Ureter (tissue), 1 donor: ENCODE measurements around the gene MARCHF4. TPM values are rescaled to one million over a fixed set of nuclear protein-coding genes. Genes with fewer than 3 reads are reported as not detected.

Experiments used
- DNase-seq: peaks from one replicate; pipeline ENCODE4 v3.0.0-alpha.2; 2020; ENCODE audit warnings: low spot score
- total RNA-seq: library from RNA; stranded (reverse); gene quantifications from one replicate; pipeline ENCODE4 v1.2.4, GENCODE V29; 2023
- donor health status: DM: yes; HTN: yes; CAD: no.

Gene MARCHF4, protein sequence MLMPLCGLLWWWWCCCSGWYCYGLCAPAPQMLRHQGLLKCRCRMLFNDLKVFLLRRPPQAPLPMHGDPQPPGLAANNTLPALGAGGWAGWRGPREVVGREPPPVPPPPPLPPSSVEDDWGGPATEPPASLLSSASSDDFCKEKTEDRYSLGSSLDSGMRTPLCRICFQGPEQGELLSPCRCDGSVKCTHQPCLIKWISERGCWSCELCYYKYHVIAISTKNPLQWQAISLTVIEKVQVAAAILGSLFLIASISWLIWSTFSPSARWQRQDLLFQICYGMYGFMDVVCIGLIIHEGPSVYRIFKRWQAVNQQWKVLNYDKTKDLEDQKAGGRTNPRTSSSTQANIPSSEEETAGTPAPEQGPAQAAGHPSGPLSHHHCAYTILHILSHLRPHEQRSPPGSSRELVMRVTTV
- not detected for total RNA-seq

- peak; percentile 76 for DNase-seq
These were observed at the start of gene MARCHF4 for GRCh38 chr2:216371721-216372702. MARCHF4 (minus strand) TSS chr2:216372483; CDS start chr2:216370260, 2,223 bp downstream.

- DNase-seq = no peak
These were observed 48.3 kb upstream of the MARCHF4 start for GRCh38 chr2:216420367-216421101.

DNA sequence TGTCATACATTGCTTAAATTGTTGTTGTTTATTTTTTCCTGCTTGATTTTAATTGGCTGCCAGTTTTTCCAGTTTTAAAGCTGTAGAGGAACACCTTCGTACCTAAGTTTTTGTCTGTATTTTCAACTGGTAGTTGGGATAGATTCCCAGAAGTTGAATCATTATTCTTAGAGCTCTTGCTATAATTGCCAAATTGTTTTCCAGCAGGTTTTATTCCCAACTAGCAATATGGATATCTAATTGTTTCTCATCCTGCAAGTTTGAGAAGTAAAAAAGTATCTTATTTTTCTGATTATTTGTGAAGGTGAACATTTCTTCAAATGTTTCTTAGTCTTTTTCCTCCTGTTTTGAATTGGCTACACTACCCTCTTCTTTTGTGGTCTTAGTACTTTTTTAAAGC is 46.7 kb upstream of the MARCHF4 start:
- no peak for DNase-seq

DNA sequence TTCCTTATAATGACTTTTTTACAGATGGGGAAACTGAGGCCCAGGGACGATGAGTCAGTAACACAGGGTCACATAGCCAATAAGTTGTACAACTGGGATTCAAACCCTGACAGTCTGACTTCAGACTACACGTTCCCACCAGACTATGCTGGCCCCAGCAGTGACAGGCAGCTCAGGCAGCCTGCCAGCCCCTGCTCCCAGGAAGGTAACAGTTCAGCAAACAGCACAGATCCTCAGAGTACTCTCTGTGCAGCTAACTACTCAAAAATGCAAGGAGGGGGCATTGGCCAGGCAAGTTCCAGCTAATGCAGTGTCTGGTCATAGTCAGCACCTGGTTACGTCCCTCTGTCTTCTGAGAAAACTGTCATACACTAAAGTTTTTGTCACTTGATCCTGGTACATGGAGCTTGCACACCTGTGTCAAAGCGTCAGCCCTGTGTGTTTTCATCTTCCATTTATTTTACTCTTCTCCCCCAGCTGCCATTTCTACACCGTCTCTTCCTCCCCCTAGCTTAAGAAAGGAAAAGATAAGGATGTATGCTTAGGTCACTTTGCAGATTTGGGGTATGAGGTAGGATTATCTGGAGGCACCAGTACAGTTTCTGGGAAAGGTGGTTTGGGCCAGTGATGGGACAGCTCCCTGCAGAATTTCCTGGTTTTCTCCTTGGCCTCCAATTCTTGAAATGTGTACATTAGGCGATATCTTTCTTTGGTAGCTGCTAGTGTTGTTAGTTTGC is 44.5 kb upstream of the MARCHF4 start:
- DNase-seq = no peak

GRCh38 chr2:216415541-216415940 is 43.3 kb upstream of the MARCHF4 start:
- no peak for DNase-seq

DNA sequence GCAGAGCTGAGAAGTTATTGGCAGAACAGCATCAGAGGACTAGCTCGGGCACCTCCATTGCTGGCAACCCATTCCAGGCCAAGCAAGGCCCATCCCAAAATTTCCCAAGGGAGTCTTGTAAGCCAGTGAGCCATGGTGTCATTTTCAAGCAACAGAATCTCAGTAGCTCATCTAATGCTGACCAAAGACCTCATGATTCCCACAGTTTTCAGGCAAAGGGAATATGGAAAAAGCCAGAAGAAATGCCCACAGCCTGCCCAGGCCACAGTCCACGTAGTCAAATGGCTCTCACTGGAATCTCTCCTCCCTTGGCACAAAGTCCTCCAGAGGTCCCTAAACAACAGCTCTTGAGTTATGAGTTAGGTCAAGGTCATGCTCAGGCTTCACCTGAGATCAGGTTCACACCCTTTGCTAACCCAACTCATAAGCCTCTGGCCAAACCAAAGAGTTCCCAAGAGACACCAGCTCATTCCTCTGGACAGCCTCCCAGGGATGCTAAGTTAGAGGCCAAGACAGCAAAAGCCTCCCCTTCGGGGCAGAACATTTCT is 42.6 kb upstream of the MARCHF4 start:
- no peak for DNase-seq

GRCh38 chr2:216413882-216414281 is 41.6 kb upstream of the MARCHF4 start:
- DNase-seq = no peak

DNA sequence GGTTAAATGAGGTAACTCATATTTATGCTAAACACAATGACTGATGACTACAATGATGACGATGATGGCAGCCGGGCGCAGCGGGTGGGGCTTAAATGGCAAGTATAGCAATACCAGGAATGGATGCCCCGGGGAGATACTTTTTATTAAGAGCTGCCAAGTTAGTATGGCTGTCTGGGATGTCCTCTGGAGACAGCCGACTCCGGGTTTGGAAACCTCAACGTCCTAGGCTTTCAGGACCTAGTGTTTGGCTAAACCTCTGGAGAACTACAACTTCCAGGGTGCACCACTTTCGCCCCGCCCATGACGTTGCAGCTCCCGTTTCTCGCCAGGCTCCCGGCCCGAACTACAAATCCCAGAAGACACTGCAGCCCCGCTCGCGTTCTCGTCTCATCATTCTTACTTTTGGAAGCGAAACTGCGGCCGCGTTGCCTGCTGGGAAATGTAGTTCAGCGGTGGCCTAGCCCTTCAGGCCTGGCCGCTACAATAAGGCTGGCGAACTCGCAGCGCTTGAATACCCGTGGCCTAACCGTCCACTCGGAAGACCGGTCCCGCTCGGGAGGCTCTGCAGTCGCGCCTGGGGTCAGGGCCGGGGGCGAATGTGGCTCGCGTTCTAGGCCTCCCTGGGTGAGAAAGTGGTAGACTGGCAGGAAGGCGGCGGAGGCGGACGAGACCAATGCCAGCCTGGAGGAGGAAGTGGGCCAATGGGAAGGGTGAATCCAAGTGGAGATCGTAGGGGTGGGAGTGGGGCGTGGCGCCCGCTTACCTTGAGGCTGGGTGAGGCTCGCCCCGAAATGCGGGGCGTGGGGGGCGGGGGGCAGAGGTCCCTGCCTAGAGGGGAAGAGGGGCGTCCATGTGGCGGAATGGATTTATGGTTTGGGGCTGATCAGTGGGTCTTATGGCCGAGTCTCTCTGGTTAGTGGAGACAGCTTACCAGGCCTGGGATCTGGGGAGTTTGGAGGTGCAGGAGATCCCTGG is 40.0 kb upstream of the MARCHF4 start, which contains the start of gene SMARCAL1:
Gene SMARCAL1 (plus strand): TSS at position 463 of the 978 bp plus-strand sequence. CDS start 2,221 bp downstream, outside the sequence.
- peak; percentile 99 for DNase-seq

GRCh38 chr2:216410550-216410949 is 38.3 kb upstream of the MARCHF4 start:
- DNase-seq = no peak

GRCh38 chr2:216408426-216409290 is 36.4 kb upstream of the MARCHF4 start:
- DNase-seq = no peak

DNA sequence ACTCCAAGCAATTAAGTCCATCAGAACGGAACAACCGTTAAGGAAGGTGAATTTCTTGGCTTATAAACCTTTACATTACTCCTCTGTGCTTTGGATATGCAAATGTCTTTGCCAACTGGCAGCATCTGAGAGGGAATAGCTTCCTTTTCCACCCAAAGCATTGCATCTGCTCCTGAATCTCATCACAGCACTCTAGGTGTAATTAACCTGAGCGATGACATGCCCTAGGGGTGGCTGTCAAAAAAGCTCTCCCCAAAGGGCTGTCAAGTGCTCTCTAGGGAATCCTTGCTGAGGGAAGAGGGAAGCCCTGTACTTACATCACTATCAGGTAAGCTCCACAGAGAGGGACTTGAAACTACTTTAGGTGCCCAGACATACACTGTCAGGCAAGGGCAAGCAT is 34.5 kb upstream of the MARCHF4 start:
- no peak for DNase-seq

- DNase-seq = no peak
These were observed 33.3 kb upstream of the MARCHF4 start for GRCh38 chr2:216405588-216405987.

DNA sequence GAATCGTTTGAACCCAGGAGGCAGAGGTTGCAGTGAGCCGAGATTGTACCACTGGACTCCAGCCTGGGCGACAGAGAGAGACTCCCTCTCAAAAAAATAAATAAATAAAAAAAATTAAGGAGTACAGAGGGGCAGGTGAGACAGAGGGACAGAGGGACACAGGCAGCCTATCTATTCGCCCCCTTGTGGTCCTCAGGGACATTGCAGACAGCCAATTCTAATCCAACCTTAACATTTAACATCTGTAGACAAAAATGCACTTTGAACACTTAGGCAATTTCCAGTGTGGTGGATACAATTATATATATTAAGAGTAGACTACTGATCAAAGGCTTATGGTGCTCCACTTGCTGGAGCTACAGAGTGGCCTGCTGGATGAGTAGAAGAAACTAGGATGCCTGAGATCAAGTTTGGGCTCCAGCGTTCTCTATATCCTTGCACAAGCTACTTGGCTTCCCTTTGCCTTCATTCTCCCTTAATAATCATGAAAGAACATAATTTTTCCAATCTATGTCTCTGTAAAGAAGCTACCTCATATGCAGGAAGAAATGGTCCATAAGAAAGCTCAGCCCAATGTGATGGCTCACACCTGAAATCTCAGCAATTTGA is 31.8 kb upstream of the MARCHF4 start:
- no peak for DNase-seq

DNA sequence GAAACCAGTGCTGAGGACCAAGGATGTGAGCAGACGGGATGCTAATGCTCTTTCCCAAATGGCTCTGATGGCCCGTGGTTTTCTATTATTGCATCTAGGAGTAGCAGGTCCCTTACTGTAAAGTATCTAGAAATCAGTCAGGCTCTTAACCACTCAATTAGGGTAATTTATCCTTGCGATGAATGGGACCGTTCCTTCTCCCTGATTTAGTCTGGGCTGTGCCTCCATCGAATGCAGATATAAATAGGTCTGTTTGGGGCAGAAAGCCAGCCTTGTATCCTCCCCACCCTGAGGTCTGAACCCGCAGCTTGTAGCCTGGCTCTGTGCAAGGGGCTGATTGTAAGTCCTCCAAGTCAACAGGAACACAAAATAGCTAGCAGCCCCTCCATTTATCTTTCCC is 30.5 kb upstream of the MARCHF4 start:
- no peak for DNase-seq

GRCh38 chr2:216399621-216400020 is 27.3 kb upstream of the MARCHF4 start:
- no peak for DNase-seq

- DNase-seq = no peak
These were observed 22.6 kb upstream of the MARCHF4 start for GRCh38 chr2:216394881-216395280.

GRCh38 chr2:216392945-216393840 is 20.9 kb upstream of the MARCHF4 start:
- no peak for DNase-seq
